GM18858 (cell line): ENCODE data around the gene MYO16.
"Not testable (repeated sequence)": the region's sequence is repeated elsewhere in the genome, so short reads cannot be mapped to it uniquely, and the experiment has no call there.

Source experiments
- ATAC-seq: cut with Tn5 transposase; IDR thresholded peaks from one replicate; pipeline ENCODE4 v1.9.1; 2021; ENCODE audit not compliant: unreplicated experiment

Gene MYO16

DNA sequence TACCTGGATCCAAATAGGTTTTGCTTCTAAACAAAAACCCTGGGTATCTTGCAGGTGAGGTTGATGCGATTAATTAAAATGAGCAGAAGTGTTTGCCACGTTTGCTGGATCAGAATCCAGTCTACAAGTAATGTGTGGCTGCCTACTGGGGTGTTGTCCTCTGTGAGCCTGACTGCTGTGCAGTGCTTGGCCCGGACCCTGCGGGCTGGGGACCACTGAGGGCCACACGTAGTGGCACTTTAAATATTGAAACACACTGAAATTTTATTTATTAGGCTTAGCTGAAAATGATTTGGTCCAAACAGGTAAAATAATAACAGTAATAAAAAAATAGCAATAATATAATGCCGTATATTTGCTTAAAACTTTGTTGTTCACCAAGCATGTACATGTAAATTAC, 338.0 kb downstream of the MYO16 start:
- ATAC-seq, result no peak

DNA sequence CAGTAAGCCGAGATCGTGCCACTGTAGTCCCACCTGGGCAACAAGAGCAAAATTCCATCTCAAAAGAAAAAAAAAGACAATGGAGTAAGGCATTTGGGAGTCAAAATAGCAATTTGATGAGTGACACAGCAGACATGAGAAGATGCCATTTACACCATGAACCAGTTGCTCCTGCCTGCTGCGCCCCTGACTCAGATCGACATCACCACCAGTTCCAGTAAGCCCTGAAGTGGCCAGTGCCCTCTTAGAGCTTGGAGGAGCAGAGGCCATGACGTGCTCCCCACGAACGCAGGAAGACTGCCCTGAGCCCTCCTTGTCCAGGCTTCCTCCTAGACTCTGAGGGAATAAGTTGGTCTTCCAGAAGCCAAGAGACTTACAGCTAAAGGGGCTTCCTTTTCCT, 339.2 kb downstream of the MYO16 start:
- no peak for ATAC-seq

GRCh38 chr13:108974686-108975085, 345.3 kb downstream of the MYO16 start:
- ATAC-seq, result no peak

GRCh38 chr13:108980237-108980636, 350.8 kb downstream of the MYO16 start:
- ATAC-seq, result no peak

GRCh38 chr13:108981407-108981806, 352.0 kb downstream of the MYO16 start:
- ATAC-seq, result no peak

GRCh38 chr13:108983273-108983672, 353.9 kb downstream of the MYO16 start:
- ATAC-seq, result no peak

GRCh38 chr13:108984251-108984920, 355.0 kb downstream of the MYO16 start:
- no peak for ATAC-seq

DNA sequence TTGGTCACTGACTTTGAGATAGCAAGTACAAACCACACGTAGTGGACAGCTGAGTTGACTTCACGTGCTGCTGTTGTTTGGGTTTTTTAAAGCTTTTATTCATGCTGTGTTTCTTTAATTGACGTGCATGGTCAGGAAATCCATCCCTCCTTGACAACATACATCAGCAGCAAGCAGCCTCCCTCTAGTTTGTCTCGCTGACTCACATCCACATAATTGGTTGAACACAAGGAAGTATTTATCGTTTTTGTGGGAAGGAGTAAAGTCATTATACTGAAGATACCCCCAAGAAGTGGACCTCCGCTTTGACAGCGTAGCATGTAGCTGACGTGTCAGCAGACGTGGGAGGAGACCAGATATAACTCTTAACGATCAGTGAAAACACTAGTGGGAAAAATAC, 355.8 kb downstream of the MYO16 start:
- no peak for ATAC-seq

GRCh38 chr13:108987517-108987916, 358.1 kb downstream of the MYO16 start:
- ATAC-seq, result no peak

DNA sequence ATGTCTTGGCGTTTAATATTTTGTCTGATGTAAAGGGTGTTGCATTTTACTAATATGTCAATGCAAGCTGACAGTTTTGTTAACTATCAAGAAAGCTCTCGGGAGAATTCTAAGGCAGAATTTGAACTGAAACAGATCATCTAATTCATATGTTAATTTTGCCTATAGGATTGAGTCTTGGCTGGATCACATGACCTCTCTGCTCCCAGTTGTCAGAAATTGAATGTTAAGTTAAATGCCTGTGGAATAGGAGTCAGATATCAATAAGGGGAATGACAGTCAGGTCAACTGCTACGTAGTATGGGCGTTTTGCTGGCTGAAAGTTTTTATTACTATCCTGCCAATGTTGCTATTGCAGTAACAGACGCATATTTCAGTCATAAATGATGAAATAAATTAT, 358.5 kb downstream of the MYO16 start:
- no peak for ATAC-seq

GRCh38 chr13:108991416-108991815, 362.0 kb downstream of the MYO16 start:
- not testable (repeated sequence) for ATAC-seq

GRCh38 chr13:108993346-108993745, 363.9 kb downstream of the MYO16 start:
- no peak for ATAC-seq

DNA sequence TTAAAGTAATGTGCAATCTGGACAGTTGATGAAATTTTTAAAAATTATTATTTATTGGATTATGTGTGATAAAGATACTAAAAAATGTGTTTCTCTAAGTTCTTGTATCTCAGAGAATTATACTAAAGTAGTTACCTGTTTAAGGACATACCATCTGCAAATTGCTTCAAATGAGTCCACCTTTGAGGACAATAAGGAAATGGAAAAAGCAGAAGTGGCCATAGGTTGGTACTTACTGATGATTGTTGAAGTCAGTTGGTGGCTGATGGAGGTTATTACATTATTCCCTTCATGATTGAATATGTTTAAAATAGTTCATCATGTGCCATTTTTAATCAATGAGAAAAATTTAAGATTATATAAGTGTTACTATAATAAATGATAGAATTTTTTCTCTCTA, 367.0 kb downstream of the MYO16 start:
- ATAC-seq, result no peak

- ATAC-seq, result no peak
These were observed 370.8 kb downstream of the MYO16 start for GRCh38 chr13:109000207-109000606.

DNA sequence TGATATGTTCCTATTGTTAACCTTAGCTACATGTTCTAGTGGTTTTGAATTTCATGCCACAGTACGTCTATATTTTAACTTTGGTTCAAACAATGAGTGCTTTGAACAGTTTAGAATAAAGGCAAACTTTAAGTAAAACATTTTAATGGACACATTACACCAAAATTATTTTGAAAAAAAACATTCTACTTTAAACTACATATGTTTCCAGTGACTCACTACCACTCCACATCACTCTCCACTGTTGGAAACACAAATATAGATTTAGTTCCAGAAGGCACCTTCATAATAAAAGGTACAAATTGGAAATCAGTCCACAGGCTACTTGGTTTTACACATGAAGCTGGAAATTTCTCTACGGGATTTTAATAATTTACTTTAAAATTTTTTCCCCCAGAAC, 373.5 kb downstream of the MYO16 start:
- ATAC-seq, result no peak

DNA sequence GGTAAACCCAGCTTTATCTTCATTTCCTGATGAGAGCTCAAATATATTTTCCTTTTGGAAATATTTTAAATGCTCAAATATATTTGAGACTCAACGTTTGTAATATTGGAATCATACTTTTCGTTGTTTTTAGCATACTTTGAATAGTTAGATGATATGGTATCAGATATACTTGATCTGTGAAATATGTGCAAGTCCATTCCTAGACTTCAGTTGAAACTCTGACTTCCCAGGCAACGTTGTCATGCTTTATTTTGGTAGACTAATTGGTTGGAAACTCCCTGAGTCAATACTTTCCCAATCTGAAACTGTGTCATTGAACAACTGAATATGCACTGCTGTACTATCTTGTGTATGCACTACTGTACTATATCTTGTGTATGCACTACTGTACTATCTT, 378.5 kb downstream of the MYO16 start:
- no peak for ATAC-seq

- ATAC-seq, result no peak
These were observed 380.3 kb downstream of the MYO16 start for GRCh38 chr13:109009756-109010155.

GRCh38 chr13:109010912-109011311, 381.5 kb downstream of the MYO16 start:
- ATAC-seq, result no peak

GRCh38 chr13:109012115-109012514, 382.7 kb downstream of the MYO16 start:
- ATAC-seq, result no peak

DNA sequence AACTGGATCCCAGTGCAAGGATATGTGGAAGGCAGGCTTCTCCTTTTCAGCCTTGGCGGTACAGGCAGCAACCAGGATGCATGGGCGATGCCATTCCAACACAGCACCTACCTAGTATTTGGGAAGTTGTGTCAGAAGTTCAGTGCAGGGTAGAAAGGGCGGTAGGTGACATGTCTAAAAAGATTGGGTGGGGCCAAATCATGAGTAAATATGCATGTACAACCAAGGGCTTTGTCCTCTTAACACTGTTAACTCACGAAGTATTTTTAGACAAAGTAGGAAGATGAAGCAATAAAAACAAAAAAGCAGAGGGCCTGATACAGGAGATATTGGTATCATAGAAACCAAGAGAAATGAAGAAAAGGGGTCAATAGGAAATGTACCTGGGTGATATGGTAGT, 392.1 kb downstream of the MYO16 start:
- no peak for ATAC-seq

DNA sequence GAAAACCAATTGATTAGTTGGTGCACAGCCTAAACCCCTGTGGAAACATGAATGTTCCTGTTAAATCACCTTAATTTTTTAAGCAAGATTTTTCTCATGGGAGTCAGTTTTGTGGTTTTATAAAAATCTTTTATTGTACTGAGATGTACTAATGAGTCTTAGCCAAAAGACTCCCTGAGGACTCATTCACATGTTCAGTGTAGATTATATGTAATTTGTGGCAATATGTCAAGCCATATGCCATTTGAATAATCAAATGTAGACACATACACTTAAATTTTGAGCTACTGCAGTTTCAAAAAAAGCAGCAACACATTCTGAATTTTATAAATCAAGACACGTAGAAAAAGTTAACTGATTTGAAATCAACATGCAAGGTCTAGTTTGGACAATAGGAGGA, 395.2 kb downstream of the MYO16 start:
- ATAC-seq, result no peak

GRCh38 chr13:109026266-109026665, 396.9 kb downstream of the MYO16 start:
- ATAC-seq, result no peak

DNA sequence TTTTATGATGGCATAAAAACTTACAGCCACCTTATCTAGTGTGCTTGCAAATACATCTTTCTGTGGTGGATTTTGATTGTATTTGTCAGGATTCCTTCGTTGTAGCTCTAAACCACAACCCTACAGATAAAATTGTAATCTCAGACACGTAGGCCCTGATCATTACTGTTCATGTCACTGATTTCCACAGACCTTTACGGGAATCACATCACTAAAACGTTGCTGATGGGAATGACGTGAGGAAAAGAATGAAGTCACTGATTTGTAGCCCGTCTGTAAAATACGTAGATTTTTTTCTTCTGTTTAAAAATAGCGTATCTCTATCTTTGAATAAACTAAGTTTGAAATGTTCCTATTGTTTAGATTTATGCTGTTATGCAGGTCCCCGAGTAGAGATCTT, 399.2 kb downstream of the MYO16 start:
- no peak for ATAC-seq
